Measurements from ENCODE around the gene SAP30BP. TPM values are rescaled to one million over a fixed set of nuclear protein-coding genes. Genes with fewer than 3 reads are reported as not detected.
A peak's percentile ranks its signal among the peaks of the same experiment; 100 is the strongest.

The SAP30BP gene
- total and polyA plus RNA-seq, 8 donors, result 58.9 to 111 (median 101) TPM

GRCh38 chr17:75652934-75653549, 14.1 kb upstream of the SAP30BP start:
- no peak overlapping the region for H3K27ac ChIP-seq
- peaks cover 0 to 76% of the 10 kb centered on the region in 2 donors for H3K36me3 ChIP-seq
- intact Hi-C loops (cut with DNase I), result no loop called here
- no peak overlapping the region for H3K4me3 ChIP-seq
- no peaks in the 10 kb centered on the region for H3K27me3 ChIP-seq
- peak; percentile 76 for ATAC-seq
- H3K9me3 ChIP-seq, result no peaks in the 10 kb centered on the region
- TF ChIP-seq, protein P1, sequence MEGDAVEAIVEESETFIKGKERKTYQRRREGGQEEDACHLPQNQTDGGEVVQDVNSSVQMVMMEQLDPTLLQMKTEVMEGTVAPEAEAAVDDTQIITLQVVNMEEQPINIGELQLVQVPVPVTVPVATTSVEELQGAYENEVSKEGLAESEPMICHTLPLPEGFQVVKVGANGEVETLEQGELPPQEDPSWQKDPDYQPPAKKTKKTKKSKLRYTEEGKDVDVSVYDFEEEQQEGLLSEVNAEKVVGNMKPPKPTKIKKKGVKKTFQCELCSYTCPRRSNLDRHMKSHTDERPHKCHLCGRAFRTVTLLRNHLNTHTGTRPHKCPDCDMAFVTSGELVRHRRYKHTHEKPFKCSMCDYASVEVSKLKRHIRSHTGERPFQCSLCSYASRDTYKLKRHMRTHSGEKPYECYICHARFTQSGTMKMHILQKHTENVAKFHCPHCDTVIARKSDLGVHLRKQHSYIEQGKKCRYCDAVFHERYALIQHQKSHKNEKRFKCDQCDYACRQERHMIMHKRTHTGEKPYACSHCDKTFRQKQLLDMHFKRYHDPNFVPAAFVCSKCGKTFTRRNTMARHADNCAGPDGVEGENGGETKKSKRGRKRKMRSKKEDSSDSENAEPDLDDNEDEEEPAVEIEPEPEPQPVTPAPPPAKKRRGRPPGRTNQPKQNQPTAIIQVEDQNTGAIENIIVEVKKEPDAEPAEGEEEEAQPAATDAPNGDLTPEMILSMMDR (IDR thresholded peaks at IDR 0.05), result peak; percentile 47 to 61
- no peak for DNase-seq
- H3K4me1 ChIP-seq, result peaks cover 0 to 19% of the 10 kb centered on the region in 2 donors

GRCh38 chr17:75654176-75654575, 13.0 kb upstream of the SAP30BP start:
- Histone ChIP-seq H3K27ac (peak overlapping the region in 1 of 2 donors; percentile 53), H3K4me1 (peaks cover 0 to 19% of the 10 kb centered on the region in 2 donors), H3K27me3 (no peaks in the 10 kb centered on the region), H3K4me3 (no peak overlapping the region), H3K9me3 (no peaks in the 10 kb centered on the region), H3K36me3 (peaks cover 0 to 65% of the 10 kb centered on the region in 2 donors)
- TF ChIP-seq, protein P1 (IDR thresholded peaks at IDR 0.05), result no peak
- DNase-seq, result no peak
- ATAC-seq, result peak; percentile 29
- intact Hi-C loops (cut with DNase I), result no loop called here

DNA sequence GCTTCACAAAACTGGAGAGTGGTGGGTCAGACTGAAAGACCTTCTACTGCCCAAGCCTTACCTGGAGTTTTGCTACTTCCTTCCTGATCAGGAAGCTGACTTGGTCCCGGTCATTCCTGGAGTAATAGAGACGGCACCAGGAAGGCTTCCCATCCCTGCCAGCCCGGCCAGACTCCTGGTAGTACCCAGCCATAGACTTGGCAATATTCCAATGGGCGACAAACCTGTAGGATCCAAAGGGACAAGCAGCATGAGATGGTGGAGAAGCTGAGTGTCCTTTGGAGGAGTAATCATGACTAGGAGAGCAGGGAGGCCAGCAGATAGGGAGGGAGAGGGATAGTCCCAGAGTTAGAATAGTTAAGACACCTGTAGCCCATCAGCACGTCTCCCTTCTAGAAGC, 8.9 kb upstream of the SAP30BP start:
- Histone ChIP-seq H3K27me3 (no peaks in the 10 kb centered on the region), H3K27ac (no peak overlapping the region), H3K36me3 (peaks cover 0 to 67% of the 10 kb centered on the region in 2 donors), H3K9me3 (no peaks in the 10 kb centered on the region), H3K4me1 (peaks cover 0 to 12% of the 10 kb centered on the region in 2 donors), H3K4me3 (no peak overlapping the region)
- TF ChIP-seq, protein P1 (IDR thresholded peaks at IDR 0.05), result no peak
- ATAC-seq (no peak), DNase-seq (no peak)
- intact Hi-C loops (cut with DNase I), result no loop called here

- Histone ChIP-seq H3K27me3 (no peaks in the 10 kb centered on the region), H3K4me1 (peaks cover 7 to 10% of the 10 kb centered on the region in 2 donors), H3K9me3 (no peaks in the 10 kb centered on the region), H3K36me3 (peaks cover 0 to 50% of the 10 kb centered on the region in 2 donors), H3K27ac (no peak overlapping the region), H3K4me3 (no peak overlapping the region)
- DNase-seq, result no peak
- intact Hi-C loops (cut with DNase I), result no loop called here
- TF ChIP-seq, protein P1 (IDR thresholded peaks at IDR 0.05), result no peak
- ATAC-seq, result no peak
These were observed 5.6 kb upstream of the SAP30BP start for GRCh38 chr17:75661531-75661930.

DNA sequence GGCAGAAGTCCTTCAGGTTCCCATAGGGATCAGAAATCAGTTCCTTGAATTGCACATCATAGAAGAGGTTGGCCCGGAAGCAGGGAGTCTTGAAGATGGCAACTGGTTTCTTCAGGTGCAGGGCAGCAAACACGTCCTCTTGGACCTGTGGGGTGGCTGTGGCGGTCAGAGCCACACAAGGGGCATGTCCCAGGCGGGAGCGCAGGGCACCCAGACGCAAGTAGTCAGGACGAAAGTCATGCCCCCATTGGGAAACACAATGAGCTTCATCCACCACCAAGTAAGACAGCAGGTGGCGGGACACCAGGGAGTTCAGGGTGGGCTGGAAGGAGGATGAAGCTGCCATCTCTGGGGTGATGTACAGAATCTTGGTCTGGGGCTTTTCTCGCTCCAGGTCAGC, 4.6 kb upstream of the SAP30BP start:
- Histone ChIP-seq H3K27ac (no peak overlapping the region), H3K4me1 (peaks cover 7 to 14% of the 10 kb centered on the region in 2 donors), H3K27me3 (no peaks in the 10 kb centered on the region), H3K36me3 (peaks cover 0 to 43% of the 10 kb centered on the region in 2 donors), H3K9me3 (no peaks in the 10 kb centered on the region), H3K4me3 (no peak overlapping the region)
- ATAC-seq, result no peak
- intact Hi-C loops (cut with DNase I), result no loop called here
- TF ChIP-seq, protein P1 (IDR thresholded peaks at IDR 0.05), result no peak
- no peak for DNase-seq
